Measurements from ENCODE around the gene PAX7. TPM values are rescaled to one million over a fixed set of nuclear protein-coding genes. Genes with fewer than 3 reads are reported as not detected.

Gene PAX7
- total and polyA plus RNA-seq, 4 donors = 0.03 TPM; not detected in 3

- no peak for TF ChIP-seq CTCF (IDR thresholded peaks at IDR 0.05; ENCODE audit: control extremely low read depth, extremely low read depth)
- H3K4me3 ChIP-seq = no peak overlapping the region
- H3K27me3 ChIP-seq (ENCODE audit: control insufficient read depth in 3 of 3, insufficient read depth in 3 of 3, low read length in 2 of 3) = peaks cover 13 to 46% (median 26%) of the 10 kb centered on the region in 3 donors
- 70 to 74% methylated on average over 6 of the region's 6 CpGs for WGBS, 2 donors
- peaks cover 0 to 4% (median 0%) of the 10 kb centered on the region in 4 donors for H3K9me3 ChIP-seq (ENCODE audit: control insufficient read depth in 4 of 4, insufficient read depth in 3 of 4, low read length in 3 of 4)
- H3K4me1 ChIP-seq (ENCODE audit: control insufficient read depth in 5 of 5, insufficient read depth in 5 of 5, low read length in 5 of 5) = no peaks in the 10 kb centered on the region
- ATAC-seq (ENCODE audit: insufficient read depth, low FRiP score) (no peak), DNase-seq (no peak)
- no peak overlapping the region for H3K9ac ChIP-seq (ENCODE audit: insufficient read depth in 1 of 2, low read length in 2 of 2)
- no peaks in the 10 kb centered on the region for H3K36me3 ChIP-seq (ENCODE audit: control insufficient read depth in 4 of 4, insufficient read depth in 4 of 4, low read length in 4 of 4)
- H3K27ac ChIP-seq (ENCODE audit: low read depth in 1 of 2, low read length in 1 of 2) = no peak overlapping the region
Measured at GRCh38 chr1:18707696-18708257, 77.1 kb downstream of the PAX7 start.

- Histone ChIP-seq H3K4me3 (no peak overlapping the region), H3K4me1 (ENCODE audit: control insufficient read depth in 5 of 5, insufficient read depth in 5 of 5, low read length in 5 of 5) (no peaks in the 10 kb centered on the region), H3K9me3 (ENCODE audit: control insufficient read depth in 4 of 4, insufficient read depth in 3 of 4, low read length in 3 of 4) (peaks cover 0 to 2% (median 0%) of the 10 kb centered on the region in 4 donors), H3K36me3 (ENCODE audit: control insufficient read depth in 4 of 4, insufficient read depth in 4 of 4, low read length in 4 of 4) (no peaks in the 10 kb centered on the region), H3K27ac (ENCODE audit: low read depth in 1 of 2, low read length in 1 of 2) (no peak overlapping the region), H3K27me3 (ENCODE audit: control insufficient read depth in 3 of 3, insufficient read depth in 3 of 3, low read length in 2 of 3) (peaks cover 5 to 49% (median 21%) of the 10 kb centered on the region in 3 donors), H3K9ac (ENCODE audit: insufficient read depth in 1 of 2, low read length in 2 of 2) (no peak overlapping the region)
- ATAC-seq (ENCODE audit: insufficient read depth, low FRiP score) (no peak), DNase-seq (no peak)
- no peak for TF ChIP-seq CTCF (IDR thresholded peaks at IDR 0.05; ENCODE audit: control extremely low read depth, extremely low read depth)
- 54 to 71% methylated on average over 3 of the region's 3 CpGs for WGBS, 2 donors
Measured at GRCh38 chr1:18710002-18710401, 79.4 kb downstream of the PAX7 start.

- Histone ChIP-seq H3K4me3 (no peak overlapping the region), H3K27ac (ENCODE audit: low read depth in 1 of 2, low read length in 1 of 2) (no peak overlapping the region), H3K9me3 (ENCODE audit: control insufficient read depth in 4 of 4, insufficient read depth in 3 of 4, low read length in 3 of 4) (peaks cover 0 to 2% (median 0%) of the 10 kb centered on the region in 4 donors), H3K36me3 (ENCODE audit: control insufficient read depth in 4 of 4, insufficient read depth in 4 of 4, low read length in 4 of 4) (no peaks in the 10 kb centered on the region), H3K9ac (ENCODE audit: insufficient read depth in 1 of 2, low read length in 2 of 2) (no peak overlapping the region), H3K4me1 (ENCODE audit: control insufficient read depth in 5 of 5, insufficient read depth in 5 of 5, low read length in 5 of 5) (no peaks in the 10 kb centered on the region), H3K27me3 (ENCODE audit: control insufficient read depth in 3 of 3, insufficient read depth in 3 of 3, low read length in 2 of 3) (peaks cover 5 to 55% (median 26%) of the 10 kb centered on the region in 3 donors)
- WGBS, 2 donors = 59 to 63% methylated on average over 8 of the region's 8 CpGs
- TF ChIP-seq CTCF (IDR thresholded peaks at IDR 0.05; ENCODE audit: control extremely low read depth, extremely low read depth) = no peak
- no peak for DNase-seq
- no peak for ATAC-seq (ENCODE audit: insufficient read depth, low FRiP score)
Measured at GRCh38 chr1:18711003-18711402, 80.4 kb downstream of the PAX7 start.
